GM12873 (cell line): ENCODE results near the gene OTOS.

Source experiments
- TF ChIP-seq, protein P1 (sequence below): IDR thresholded peaks from 2 replicates; pipeline ENCODE4 v1.5.1; 2012; ENCODE audit warnings: low read depth, mild to moderate bottlenecking, moderate library complexity, low read length, control low read depth; ENCODE audit not compliant: insufficient read depth; ENCODE audit errors: missing control alignments

Gene OTOS

GRCh38 chr2:240147911-240148587, 7.6 kb upstream of the OTOS start:
- TF ChIP-seq, protein P1, sequence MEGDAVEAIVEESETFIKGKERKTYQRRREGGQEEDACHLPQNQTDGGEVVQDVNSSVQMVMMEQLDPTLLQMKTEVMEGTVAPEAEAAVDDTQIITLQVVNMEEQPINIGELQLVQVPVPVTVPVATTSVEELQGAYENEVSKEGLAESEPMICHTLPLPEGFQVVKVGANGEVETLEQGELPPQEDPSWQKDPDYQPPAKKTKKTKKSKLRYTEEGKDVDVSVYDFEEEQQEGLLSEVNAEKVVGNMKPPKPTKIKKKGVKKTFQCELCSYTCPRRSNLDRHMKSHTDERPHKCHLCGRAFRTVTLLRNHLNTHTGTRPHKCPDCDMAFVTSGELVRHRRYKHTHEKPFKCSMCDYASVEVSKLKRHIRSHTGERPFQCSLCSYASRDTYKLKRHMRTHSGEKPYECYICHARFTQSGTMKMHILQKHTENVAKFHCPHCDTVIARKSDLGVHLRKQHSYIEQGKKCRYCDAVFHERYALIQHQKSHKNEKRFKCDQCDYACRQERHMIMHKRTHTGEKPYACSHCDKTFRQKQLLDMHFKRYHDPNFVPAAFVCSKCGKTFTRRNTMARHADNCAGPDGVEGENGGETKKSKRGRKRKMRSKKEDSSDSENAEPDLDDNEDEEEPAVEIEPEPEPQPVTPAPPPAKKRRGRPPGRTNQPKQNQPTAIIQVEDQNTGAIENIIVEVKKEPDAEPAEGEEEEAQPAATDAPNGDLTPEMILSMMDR, result no peak

- TF ChIP-seq, protein P1, result no peak
Measured at GRCh38 chr2:240147382-240147781, 6.9 kb upstream of the OTOS start.

GRCh38 chr2:240146627-240147278, 6.3 kb upstream of the OTOS start:
- TF ChIP-seq, protein P1, result no peak

DNA sequence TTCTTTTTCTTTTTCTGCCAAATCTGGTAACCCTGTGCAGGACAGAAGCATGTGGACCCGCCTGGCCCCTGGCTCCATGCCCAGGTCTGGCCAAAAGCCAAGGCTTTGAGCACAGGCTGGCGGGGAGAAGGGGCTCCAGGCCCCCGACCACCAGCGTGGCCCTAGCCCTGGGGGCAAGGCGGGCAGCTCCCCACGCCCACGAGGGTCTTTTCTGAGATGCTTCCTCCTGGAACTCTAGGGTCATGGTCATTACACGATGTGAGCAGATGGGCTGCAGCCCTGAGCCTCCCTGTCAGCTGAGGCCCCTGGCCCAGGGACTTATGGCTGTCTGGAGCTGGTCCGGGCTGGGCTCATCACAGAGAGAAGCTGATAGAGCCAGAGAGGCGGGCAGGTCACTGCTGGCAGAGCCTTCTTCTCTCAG, 5.7 kb upstream of the OTOS start:
- TF ChIP-seq, protein P1, result no peak

DNA sequence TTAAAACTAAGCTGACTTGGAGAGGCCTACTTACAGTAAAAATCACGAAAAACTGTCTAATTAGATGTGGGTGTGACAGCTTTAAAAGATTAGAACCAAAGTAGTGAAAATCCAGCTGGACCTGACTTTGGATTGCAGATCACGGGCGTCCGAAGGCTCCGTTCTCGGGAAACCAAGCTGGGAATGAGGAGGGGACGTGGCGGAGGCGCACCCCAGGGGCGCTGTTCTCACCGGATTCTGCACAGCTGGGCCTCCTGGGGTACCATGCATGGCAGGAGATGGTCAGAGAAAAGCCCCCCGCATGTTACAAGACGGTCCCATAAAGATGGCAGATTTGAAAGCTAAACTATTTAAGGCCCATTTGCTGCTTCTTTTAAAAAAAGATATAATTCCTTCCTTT, 5.0 kb upstream of the OTOS start:
- TF ChIP-seq, protein P1, result no peak

- TF ChIP-seq, protein P1, result no peak
Measured at GRCh38 chr2:240144649-240145261, 4.3 kb upstream of the OTOS start.
